NCI-H1048 (cell line): Measurements from ENCODE around the gene GTF2A1.
A peak's percentile ranks its signal among the peaks of the same experiment; 100 is the strongest.
"Not testable (repeated sequence)": the region's sequence is repeated elsewhere in the genome, so short reads cannot be mapped to it uniquely, and the experiment has no call there.

ENCODE experiments used
- DNase-seq: peaks from one replicate; lab custom pipeline; 2025; lab: John Stamatoyannopoulos, UW

Gene GTF2A1

GRCh38 chr14:81231540-81231939, 10.8 kb upstream of the GTF2A1 start:
- DNase-seq, result no peak

DNA sequence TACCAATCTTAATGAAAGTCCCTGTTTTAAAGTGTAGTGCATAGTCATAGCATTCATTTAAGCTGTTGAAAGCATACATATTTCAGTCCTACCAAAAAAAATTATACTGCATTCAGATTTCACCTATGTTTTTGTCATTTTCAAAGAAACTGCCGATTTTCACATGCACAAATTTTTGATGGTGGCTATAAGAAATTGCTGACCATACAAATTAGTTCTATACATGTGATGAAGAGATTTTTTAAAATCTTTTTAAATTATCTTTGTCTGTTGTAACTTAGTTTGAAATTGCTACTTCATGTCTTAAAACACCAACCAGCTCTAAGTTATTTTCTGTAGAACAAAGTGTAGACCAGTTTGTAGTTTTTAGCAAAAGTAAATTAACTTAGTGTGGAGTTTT, 3.5 kb upstream of the GTF2A1 start:
- DNase-seq, result no peak

GRCh38 chr14:81223788-81224187, 3.0 kb upstream of the GTF2A1 start:
- not testable (repeated sequence) for DNase-seq

- no peak for DNase-seq
Measured at GRCh38 chr14:81222691-81223090, 1.9 kb upstream of the GTF2A1 start.

DNA sequence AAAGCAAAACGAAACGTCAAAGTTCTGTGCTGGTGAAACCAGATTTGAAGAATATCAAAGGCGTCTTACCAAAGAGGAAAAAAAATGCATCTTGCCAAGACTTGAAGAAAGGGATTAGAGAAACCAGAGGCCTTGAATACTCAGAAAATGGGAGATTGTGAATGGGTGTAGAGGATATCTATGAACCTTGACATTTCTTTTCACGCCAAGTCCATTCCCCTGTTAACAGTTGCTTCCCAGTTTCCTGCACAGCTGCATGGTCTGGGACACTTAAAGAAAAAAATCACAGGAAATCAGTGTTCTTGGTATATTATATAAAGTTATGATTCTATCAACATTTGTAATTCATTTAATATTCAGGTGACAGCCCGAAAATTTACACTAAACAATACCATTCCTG, 1.4 kb upstream of the GTF2A1 start:
- no peak for DNase-seq

DNA sequence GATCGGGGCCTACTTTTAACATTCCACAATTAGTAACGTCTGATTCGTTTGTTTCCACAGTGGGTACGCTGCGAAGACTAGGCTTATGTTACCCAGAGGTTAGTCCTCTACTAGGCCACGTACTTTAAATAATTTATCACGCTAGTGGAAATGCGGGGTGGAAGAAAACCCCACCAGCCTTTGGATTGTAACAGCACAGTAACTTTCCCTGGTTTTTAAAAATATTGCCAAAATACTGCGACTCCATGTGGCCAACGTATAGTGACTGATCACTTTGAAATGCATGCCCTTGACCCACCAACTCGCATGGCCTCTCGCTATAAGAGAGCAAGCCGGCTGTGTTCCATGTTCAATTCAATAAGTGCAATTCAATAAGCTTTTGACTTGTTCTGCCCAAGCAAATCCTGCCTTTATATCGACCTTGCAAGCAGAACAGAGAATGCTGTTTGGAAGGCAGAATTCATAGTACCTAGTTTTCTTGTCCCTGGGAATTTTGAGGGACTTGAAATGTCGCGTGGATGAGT, 882 bp upstream of the GTF2A1 start:
- no peak for DNase-seq

- no peak for DNase-seq
Measured at GRCh38 chr14:81220580-81220829, 254 bp downstream of the GTF2A1 start.

DNA sequence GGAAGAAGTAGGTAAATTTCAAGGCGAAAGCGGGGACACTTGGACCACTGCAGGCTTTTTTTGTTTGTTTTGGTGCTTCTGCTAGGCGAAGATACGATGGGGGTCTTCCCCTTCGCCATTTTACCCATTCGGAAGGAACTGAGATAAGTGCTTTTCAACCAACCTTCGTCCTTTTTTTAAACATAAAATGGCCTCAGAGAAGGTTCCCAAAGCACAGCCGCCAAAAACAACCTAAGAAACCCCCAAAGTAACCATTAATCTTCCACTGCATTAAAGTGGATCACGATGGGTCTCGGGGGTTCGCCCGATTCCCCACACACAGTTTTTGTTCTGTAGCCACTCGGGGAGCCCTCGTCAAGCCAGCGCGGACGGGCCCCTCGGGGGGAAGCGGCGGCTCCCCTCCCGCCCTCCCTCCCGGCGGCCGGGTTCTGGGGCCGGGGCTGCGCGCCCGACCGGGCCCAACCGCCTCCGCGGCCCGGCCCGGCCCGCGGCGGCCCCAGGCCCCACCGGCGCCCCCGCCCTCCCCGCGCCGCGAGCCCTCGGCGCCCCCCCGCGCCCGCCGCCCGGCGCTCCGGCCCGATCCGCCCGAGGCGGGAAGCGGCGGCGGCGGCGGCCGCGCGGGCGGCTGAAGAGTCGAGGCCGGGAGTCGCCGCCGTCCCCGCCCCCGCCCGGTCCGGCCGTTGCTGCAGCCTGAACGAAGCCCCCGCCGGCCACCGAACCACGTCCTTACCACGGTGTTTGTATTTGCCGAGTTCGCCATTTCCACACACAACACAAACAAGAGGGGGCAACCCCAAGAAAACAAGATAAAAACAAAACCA, 790 bp downstream of the GTF2A1 start:
- peak; percentile 10 for DNase-seq

DNA sequence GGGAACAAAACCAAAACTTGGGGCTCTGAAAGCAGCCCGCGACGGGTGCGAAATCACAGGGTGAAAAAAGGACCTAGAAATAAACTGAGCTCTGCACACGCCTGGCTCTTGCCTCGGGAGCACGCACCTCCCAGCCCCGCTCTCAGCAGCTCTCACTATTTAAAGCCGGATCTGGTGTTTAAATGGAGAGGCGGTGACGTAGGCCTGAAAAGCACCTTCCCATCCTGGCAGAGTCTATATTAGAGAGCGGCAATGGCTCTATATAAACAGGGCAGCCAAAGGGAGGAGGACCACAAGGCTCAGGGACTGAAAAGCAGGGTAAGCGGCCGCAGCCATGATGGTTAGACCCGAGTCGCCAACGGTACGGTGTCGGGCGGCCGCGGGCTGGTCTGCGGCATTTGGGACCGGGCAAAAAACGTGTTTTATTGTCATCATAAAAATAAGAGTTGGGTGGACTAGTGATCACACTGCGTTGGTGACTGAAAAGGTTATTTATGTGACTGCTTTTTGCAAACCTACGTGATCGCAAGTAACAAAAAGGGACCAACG, 1.5 kb downstream of the GTF2A1 start:
- DNase-seq, result peak; percentile 97

DNA sequence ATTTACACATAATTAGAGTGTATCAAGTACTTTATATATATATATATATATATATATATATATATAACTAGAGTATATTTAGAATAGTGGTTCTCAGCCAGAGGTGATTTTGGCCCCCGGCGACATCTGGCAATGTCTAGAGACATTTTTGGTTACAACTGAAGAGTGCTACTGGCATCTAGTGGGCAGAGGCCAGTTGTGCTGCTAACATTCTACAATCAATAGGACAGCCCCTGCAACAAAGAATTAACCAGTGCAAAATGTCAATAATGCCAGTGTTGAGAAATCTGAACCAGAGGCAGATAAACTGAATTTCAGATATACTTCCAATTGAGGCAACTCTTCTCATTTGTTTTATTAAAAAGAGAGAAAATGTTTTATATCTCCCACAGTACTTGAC, 8.9 kb downstream of the GTF2A1 start:
- no peak for DNase-seq

DNA sequence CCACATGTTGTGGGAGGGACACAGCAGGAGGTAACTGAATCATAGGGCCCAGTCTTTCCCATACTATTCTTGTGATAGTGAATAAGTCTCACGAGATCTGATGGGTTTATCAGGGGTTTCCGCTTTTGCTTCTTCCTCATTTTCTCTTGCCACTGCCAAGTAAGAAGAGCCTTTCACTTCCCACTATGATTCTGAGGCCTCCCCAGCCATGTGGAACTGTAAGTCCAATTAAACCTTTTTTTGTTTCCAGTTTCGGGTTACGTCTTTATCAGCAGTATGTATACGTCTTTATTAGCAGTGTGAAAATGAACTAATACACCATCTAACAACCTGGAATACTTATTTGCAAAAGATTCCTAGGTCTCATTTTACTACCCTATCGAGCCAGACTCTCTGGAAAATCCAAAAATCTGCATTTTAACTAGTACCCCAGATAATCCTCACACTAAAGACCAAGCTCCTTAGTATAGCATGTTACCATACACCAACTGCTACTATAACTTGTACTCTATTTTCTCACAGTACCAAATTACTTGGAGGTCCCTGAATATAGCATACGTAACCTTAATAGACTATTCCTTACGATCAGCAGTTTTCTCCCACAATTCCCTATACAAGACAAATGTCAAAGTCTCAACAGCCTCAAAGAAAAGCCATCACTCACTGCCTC, 11.5 kb downstream of the GTF2A1 start:
- no peak for DNase-seq

GRCh38 chr14:81208489-81208888, 12.3 kb downstream of the GTF2A1 start:
- no peak for DNase-seq

GRCh38 chr14:81206115-81206514, 14.6 kb downstream of the GTF2A1 start:
- DNase-seq, result no peak

DNA sequence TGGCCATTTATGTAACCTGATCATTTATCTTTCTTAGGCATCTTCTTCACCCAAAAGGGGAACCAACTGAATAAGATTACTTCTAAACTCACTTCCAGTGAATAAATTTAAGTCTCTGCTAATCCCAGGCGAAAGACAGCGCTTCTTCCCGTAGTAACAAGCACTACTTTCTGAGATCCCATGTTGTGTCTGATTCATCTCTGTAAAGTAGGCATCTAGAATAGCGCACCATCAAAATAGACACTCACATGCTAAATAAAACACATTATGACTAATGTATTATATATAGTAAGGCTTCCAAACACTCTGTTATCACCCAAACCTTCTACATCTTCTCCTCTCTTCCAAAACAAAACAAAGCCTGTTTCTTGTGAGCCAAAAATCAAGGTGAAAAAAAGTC, 15.1 kb downstream of the GTF2A1 start:
- no peak for DNase-seq

GRCh38 chr14:81200054-81200453, 20.7 kb downstream of the GTF2A1 start:
- no peak for DNase-seq

GRCh38 chr14:81199084-81199483, 21.7 kb downstream of the GTF2A1 start:
- DNase-seq, result no peak

GRCh38 chr14:81198651-81199050, 22.1 kb downstream of the GTF2A1 start:
- no peak for DNase-seq

DNA sequence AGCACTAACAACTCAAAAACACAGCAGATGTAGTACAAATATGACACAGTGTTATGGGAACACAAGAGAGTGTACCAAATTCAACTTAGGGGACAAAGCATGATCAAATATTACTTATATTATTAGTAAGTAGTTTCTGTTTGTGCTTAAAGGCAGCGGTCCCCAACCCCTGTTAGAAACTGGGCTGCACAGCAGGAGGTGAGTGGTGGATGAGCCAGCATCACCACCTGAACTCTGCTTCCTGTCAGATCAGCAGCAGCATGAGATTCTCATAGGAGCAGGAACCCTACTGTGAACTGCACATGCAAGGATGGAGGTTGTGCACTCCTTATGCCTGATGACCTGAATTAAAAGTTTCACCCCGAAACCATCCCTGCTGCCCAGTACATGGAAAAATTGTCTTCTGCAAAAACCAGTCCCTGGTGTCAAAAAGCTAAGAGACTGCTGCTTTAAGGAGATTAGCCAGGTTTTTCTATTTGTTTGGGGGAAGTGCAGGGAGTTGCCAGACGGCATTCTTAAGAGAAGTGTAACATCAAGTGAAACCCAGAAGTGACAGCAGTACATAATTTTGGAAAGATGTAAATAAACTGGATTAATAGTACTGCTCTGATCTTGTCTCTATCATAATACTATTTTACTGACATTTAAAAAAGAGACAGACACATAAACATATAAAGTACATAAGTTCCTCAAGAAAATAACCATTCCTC, 26.7 kb downstream of the GTF2A1 start:
- DNase-seq, result no peak

DNA sequence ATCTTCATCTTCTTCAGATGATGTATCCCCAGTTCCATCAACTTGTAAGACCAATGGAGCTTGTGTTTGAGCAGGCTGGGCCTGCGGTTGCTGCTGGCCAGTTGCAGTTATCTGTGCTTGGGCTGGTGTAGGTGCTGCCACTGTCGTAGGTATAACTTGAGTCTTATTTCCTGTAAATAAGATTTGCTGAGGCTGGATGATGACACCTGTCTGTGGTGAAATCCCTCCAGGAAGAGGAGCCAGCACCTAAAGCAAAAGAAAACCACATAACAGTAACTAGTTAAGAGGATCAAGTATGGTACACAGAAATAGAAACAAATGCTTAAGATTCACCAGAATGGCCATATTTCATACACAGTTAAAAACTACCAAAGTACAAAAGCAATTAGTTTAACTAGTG, 28.2 kb downstream of the GTF2A1 start:
- no peak for DNase-seq

DNA sequence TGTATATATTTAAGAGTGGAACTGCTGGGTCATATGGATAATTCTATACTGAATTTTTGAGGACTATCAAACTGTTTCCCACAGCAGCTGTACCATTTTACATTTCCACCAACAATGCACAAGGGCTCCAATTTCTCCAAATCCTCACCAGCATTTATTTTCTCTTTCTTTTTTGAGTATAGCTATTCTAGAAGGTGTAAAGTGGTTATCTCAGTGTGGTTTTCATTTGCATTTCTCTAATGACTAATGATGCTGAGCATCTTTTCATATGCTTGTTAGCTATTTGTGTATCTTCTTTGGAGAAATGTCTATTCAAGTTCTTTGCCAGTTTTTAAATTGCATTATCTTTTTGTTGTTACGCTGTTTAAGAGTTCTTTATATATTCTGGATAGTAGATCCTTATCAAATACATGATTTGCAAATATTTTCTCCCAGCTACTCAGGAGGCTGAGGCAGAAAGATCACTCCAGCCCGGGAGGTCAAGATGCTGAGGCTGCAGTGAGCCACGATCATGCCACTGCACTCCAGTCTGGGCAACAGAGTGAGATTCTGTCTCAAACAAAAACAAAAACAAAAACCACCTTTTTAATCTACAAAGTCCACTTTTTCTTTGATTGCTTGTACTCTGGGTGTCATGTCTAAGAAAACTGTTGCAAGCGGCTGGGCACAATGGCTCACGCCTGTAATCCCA, 32.8 kb downstream of the GTF2A1 start:
- DNase-seq, result no peak

DNA sequence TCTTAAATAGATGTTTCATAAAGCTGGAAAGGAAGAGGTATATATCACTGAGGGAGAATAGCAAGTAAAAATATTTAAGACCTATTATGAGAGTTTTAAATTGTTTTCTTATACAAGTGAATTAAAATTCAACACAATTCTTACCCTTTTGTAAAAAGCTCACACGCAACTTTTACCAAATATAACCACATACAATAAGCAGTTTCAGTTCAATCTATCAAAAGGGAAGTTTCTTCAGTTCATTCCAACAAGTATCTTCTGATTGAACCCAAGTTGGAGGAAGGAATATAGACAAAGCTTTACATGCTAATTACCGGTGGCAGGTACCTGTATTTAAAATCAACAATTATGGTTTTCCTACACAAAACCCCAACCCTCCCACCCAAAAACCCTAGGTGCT, 41.1 kb downstream of the GTF2A1 start:
- no peak for DNase-seq

DNA sequence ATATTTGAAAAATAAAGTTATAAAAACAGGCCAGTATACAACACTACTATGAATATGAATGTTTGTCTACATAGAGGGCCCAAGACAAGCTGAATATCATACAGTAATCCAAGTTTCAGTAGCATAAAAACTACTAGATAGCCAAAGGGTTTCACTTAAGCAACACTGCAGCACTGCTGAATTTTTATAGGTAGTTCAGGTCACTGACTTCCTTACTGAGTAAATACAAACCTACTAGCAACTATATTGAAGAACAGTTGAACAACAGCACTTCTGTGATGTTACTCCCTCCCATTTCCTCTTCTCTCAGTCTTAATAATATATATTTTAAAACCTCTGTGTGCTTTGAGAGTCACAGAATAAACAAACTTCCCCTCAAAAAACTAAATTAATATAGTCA, 42.7 kb downstream of the GTF2A1 start:
- DNase-seq, result no peak
